ENCODE results near the gene LTC4S. TPM values are rescaled to one million over a fixed set of nuclear protein-coding genes. Genes with fewer than 3 reads are reported as not detected.

LTC4S gene
- total RNA-seq, 2 donors from 2014 or later = 13.9 to 16.1 TPM

GRCh38 chr5:179791881-179792611, 1.7 kb upstream of the LTC4S start:
- DNase-seq = peak; percentile 62
- intact Hi-C loops (cut with DNase I) = no loop called here
- peak in 1 of 2 donors; percentile 2 for ATAC-seq

- DNase-seq = no peak
- peak in 1 of 2 donors; percentile 2 for ATAC-seq
- intact Hi-C loops (cut with DNase I) = no loop called here
Observed at GRCh38 chr5:179792612-179793467, 946 bp upstream of the LTC4S start.

GRCh38 chr5:179794171-179794570, 385 bp downstream of the LTC4S start:
- no peak for ATAC-seq

GRCh38 chr5:179794575-179794974, 789 bp downstream of the LTC4S start:
- no peak for DNase-seq
- intact Hi-C loops (cut with DNase I) = no loop called here
- no peak for ATAC-seq

More at GRCh38 chr5:179794171-179794570, 385 bp downstream of the LTC4S start:
- DNase-seq = no peak
- intact Hi-C loops (cut with DNase I) = no loop called here

GRCh38 chr5:179795049-179795862, 1.5 kb downstream of the LTC4S start:
- DNase-seq (no peak), ATAC-seq (peak; percentile 0 to 1)
- intact Hi-C loops (cut with DNase I) = loop anchor here in 1 of 2 donors (5.0 kb wide), 1 partner anchor 118 kb away; no protein-coding TSS in a partner anchor

GRCh38 chr5:179795863-179796833, 2.4 kb downstream of the LTC4S start:
- intact Hi-C loops (cut with DNase I) = loop anchor here in 1 of 2 donors (2.0 to 5.0 kb wide), 2 partner anchors 33 to 119 kb away; no protein-coding TSS in a partner anchor
- DNase-seq (peak; percentile 87), ATAC-seq (peak; percentile 74 to 75)

- no peak for DNase-seq
- intact Hi-C loops (cut with DNase I) = loop anchor here in 1 of 2 donors (2.0 to 5.0 kb wide), 2 partner anchors 34 to 120 kb away; no protein-coding TSS in a partner anchor
- no peak for ATAC-seq
Observed at GRCh38 chr5:179796877-179797608, 3.3 kb downstream of the LTC4S start.

GRCh38 chr5:179797741-179798140, 4.0 kb downstream of the LTC4S start:
- no peak for DNase-seq
- intact Hi-C loops (cut with DNase I) = loop anchor here in 1 of 2 donors (2.0 to 5.0 kb wide), 2 partner anchors 35 to 120 kb away; no protein-coding TSS in a partner anchor
- no peak for ATAC-seq

GRCh38 chr5:179798144-179798770, 4.5 kb downstream of the LTC4S start:
- ATAC-seq (no peak), DNase-seq (no peak)
- intact Hi-C loops (cut with DNase I) = loop anchor here in 1 of 2 donors (5.0 kb wide), 1 partner anchor 121 kb away; no protein-coding TSS in a partner anchor

- intact Hi-C loops (cut with DNase I) = loop anchor here in 1 of 2 donors (5.0 kb wide), 1 partner anchor 122 kb away; no protein-coding TSS in a partner anchor
- ATAC-seq = no peak
- no peak for DNase-seq
Observed at GRCh38 chr5:179798771-179799643, 5.2 kb downstream of the LTC4S start.

GRCh38 chr5:179799644-179799973, 5.8 kb downstream of the LTC4S start:
- intact Hi-C loops (cut with DNase I) = loop anchor here in 1 of 2 donors (5.0 kb wide), 1 partner anchor 122 kb away; no protein-coding TSS in a partner anchor
- ATAC-seq = no peak
- DNase-seq = no peak

- ATAC-seq (no peak), DNase-seq (no peak)
- intact Hi-C loops (cut with DNase I) = loop anchor here in 1 of 2 donors (5.0 kb wide), 1 partner anchor 107 kb away; the partner anchor contains the start of gene TBC1D9B
Observed at GRCh38 chr5:179800071-179800695, 6.4 kb downstream of the LTC4S start.

- DNase-seq (no peak), ATAC-seq (no peak)
- intact Hi-C loops (cut with DNase I) = loop anchor here in 1 of 2 donors (5.0 kb wide), 1 partner anchor 107 kb away; the partner anchor contains the start of gene TBC1D9B
Observed at GRCh38 chr5:179800696-179801201, 7.0 kb downstream of the LTC4S start.

- DNase-seq = peak; percentile 81
- intact Hi-C loops (cut with DNase I) = loop anchor here in 1 of 2 donors (5.0 kb wide), 1 partner anchor 106 kb away; the partner anchor contains the start of gene TBC1D9B
- peak; percentile 11 to 12 for ATAC-seq
Observed at GRCh38 chr5:179801304-179802206, 7.8 kb downstream of the LTC4S start.
